Measurements from ENCODE around the gene SPAG5.
"Not testable (repeated sequence)": the region's sequence is repeated elsewhere in the genome, so short reads cannot be mapped to it uniquely, and the experiment has no call there.

The SPAG5 gene

DNA sequence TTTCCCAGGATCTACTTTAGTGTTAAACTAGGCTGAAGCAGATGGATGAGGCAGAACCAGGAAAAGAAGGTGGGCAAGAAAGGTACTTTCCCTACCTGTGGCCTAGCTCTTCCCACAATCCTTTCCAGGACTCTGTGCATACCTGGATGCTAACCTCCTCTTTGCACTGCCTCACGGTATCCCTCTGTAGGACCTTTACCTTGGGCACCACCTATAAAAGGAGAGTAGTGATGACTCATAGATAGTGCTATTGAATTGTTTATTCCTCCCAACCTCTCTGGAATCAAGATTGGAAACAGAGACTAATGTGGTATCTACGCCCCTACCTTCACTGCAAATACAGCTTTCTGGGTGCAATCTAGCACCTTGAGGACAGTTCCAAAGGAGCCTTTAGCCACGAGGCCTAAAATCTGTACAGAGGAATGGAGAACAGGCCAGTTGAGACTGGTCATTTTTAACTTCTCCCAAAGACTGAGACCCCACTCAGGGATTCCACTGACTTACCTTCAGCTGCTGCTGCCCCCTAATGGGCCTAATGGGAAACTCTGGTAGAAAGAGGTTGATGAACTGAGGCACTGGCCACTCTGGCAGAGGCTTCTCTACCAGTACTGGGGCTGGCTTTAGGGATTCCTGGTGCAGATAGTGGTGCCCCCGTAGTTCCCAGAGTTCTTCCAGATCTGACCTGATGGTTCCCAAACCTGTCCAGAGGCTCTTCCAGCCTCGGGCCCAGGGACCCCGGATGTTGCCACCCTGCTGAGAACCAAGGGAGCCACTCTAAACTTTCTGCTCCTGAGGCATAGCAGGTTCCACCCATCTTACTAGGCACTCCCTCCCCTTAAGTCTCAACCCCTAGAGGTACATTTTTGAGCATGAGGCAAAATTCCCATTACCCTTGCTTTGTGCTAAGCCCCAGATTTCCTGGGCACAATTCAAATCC lies 14.4 kb upstream of the SPAG5 start:
- DNase-seq (ENCODE audit: low spot score), result peak; percentile 19

DNA sequence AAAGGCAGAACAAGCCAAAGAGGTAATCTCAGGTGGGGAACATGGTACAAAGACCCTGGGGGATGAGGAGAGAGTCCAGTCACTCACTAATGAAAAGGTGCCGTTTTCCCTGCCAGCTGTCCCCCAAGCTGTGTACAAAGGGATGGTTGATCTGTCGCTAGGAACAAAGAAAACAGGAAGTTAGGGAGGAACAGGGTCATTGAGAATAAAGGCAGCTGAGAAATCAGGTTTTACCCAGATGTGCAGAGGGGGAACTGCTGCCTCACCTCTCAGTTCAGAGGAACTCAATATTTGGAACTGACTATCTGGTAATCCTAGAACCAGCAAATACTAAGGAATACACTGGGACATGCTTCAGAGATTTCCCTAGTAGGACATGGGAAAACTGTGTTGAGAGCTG lies 13.7 kb upstream of the SPAG5 start:
- no peak for DNase-seq (ENCODE audit: low spot score)

DNA sequence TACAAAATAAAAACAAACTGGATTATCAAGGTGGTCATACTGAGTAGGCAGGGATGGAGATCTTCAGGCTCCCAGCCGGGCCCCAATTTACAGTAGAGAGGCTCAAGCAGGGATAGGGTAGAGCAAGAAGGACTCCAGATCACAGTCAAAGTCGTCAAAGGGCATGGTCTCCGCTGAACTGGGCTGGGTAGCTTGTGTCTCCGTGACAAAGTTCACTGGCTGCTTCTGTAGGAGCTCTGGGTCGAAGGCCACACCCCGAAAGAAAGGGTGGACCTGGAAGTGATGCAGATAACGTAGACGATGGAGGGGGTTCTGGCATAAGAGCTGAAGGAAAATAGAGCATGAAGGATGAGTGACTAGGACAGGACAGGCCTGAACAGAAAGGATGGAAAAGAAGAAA lies 11.6 kb upstream of the SPAG5 start:
- no peak for DNase-seq (ENCODE audit: low spot score)

DNA sequence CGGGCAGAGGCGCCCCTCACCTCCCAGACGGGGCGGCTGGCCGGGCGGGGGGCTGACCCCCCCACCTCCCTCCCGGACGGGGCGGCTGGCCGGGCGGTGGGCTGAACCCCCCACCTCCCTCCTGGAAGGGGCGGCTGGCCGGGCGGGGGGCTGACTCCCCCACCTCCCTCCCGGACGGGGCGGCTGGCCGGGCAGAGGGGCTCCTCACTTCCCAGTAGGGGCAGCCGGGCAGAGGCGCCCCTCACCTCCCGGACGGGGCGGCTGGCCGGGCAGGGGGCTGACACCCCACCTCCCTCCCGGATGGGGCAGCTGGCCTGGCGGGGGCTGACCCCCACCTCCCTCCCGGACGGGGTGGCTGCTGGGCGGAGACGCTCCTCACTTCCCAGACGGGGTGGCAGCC lies 5.2 kb upstream of the SPAG5 start:
- DNase-seq (ENCODE audit: low spot score), result not testable (repeated sequence)

DNA sequence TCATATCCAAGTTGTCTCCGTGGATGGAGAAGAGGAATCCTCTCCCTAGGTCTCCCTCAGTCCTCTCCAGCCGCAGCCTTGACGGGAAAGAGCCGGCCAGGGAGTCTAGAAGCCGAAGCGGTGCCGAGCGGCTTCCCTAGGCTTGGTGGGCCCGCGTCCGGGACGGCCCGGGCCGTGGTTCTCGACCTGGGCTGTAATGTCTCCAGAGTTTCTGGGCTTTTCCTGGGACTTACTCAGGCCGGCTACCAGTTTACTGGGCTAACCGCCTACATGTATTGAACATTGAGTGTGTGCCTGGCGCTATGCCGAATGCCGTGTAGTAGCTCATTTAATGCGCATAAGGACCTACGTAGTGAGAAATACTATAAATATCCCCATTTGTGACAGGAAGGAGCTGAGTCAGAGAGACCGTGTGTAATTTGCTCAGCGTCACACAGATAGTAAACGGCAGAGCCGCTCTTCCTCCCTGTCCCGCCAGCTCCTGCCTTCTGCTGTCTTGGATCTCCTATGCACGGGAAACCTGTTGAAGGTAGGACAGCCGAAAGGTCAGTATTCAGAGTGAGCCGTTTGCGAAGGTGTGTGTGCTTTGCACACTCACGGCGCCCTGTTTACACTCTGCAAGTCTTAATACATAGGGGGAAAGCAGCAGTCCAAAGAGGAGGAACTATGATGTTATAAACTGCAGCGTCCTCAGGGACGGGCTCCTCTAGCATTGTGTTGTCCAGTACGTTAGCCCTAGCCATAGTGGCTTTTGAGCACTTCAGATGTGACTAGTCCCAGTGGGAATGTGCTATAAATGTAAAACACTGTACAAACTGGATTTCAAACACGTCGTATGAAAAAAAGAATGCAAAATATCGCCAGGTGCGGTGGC lies 723 bp upstream of the SPAG5 start:
- peak; percentile 84 for DNase-seq (ENCODE audit: low spot score)

DNA sequence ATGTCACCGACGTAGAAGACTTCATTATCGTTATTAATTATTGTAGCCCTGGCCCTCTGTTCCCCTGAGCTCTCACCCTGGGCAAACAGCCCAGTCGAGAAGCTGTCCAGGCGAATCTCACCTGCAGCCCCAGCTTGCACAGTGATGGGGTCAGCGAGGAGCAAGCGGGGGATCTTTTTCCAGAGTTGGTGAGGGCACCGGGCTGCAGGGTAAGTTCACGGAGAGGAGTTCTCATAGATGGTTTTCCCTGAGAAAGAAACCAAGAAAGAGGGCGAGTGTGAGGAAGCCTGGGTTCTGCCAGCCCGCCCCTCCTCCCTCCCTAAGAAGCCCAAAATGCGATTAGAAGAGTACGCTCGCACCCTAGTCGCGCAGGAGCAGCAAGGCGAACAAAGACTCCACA lies 436 bp downstream of the SPAG5 start:
- DNase-seq (ENCODE audit: low spot score), result no peak

DNA sequence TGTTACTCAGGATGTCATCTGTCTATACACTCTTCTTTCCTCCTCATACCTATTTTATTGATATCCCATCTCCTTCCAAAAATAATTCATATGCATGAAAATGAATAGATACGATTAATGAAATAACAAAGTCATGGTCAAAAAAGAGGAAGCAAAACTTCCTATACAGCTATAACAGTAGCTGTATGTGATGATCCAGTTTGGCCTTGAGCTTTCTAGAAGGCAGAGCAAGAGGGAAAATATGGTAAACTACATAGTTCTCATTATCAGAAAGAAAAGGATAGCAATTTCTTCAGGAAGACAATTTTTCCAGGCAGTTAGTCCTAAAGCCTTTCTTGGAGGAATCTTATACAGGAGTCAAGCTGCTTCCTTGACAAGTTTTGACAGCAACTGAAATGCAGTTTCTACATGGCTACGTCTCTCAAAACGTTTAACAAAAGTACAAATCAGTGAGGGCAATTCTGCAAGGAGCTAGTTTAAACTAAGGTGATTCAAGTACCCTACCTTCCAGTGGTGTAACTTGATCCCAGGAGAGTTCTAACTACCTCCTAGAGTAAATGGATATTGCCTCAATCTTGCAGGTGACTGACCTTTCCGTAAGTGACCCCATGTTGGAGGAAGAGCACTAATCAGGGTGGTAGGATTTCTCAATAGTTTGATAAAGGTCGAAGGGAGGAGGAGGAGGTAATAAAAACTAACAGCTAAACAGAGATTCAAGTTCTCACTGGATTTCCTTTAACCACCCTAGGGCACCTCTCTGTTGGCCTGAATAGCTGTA lies 1.0 kb downstream of the SPAG5 start:
- no peak for DNase-seq (ENCODE audit: low spot score)

DNA sequence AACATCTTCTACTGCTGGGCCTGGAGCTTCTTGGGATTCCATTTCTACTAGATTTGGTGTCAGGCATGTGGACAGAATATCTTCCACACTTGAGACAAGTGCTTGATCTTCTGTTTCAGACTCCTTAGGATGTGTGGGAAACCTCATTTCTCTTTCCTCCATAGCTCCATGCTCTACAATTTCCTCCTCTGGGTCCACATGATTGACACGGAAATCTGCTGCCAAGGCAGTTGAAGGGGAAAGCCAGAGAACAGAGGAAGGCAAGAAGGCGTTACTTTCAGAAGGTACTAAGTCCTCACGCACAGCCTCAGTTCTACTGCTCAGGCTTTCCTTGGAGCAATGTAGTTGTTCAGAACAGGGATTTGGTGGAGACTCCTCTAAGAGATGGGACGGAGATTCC lies 6.6 kb downstream of the SPAG5 start:
- DNase-seq (ENCODE audit: low spot score), result no peak

DNA sequence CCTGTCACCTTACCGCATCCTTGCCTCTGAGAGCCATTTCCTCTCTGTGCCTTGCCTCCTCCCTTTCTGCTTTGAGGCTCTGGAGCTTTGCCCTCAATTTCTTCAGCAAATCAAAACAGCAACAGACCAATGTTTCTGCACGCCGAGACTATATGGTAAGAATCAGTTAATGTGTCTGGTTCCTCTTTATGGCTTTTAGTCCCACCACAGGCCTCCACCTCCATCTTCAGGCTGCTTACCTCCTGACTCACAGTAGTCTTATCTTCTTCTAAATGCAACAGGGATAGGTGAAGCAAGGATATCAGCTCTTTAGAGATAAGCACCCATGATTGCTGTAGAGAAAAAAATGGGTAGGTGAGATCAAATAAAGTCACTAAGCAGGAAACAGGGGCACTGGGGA lies 13.0 kb downstream of the SPAG5 start:
- DNase-seq (ENCODE audit: low spot score), result no peak

DNA sequence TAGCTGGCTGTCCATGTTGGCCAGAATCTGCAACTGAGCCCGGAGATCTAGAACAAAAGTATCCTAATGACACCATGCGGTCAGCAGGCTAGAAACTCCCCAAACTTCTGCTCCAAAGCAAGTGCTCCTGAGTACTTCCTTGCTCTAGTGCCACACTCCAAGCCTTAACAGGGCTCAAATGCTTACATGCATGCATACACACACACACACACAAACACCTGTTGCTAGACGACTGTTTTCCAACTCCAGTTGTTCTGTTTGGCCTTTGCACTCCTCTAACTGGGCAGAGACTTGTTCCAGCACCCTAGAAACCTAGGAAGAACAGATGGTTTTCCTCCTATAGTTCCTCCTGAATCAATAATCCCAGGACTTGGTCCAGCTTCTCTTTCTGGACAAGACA lies 14.4 kb downstream of the SPAG5 start:
- no peak for DNase-seq (ENCODE audit: low spot score)

DNA sequence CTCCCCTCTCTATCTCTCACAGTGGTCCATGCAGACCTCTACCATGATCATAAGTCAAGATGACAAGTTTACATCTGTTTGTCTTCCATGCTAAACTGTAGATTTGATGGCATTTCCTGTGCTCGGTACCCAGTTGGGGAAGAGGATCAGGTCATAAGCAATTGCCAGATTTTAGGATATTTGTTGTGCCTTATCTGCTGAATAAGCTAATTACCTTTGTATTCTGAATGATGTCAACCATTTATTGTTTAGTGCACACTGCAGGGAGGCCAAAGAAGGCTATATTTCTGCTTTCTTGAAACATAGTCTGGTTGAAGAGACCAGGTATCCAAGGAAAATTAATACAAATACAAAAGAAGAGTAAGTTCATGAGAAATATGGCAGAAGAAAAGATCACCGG lies 16.3 kb downstream of the SPAG5 start:
- no peak for DNase-seq (ENCODE audit: low spot score)

DNA sequence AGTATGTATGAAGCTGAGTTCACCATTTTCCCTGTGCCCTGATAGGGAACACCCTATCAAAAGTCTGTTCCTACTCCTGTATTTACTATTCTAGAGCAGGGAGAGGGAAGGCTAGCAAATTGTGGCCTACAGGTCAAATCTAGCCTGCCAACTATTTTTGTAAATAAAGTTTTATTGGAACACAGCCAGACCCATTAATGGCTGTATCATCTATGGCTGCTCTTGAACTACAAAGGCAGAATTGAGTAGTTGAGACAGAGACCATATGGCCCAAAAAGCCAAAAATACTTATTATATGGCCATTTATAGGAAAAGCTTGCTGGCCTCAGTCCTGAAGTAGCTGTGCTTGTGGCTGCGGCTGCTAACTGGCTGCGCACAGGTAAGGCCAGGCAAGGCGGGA lies 17.9 kb downstream of the SPAG5 start:
- no peak for DNase-seq (ENCODE audit: low spot score)

DNA sequence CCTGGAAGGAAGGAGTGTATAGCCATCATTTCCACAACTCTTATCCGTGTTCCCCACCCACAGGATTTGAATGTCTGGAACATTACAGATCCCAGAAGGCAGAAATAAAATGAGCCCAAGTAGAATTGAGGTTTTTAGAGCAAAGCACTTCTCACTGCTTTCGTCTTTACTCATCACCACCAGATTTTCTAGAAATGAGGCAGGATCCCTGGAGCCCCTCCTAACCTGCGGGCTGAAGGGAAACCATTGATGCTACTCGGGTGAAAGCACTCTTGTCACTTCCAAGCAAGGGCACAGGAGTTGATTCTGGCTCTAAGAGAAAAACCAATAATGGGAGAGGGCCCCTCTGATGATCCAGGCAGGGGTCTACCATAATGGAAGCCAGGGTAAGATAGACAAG lies 19.3 kb downstream of the SPAG5 start:
- DNase-seq (ENCODE audit: low spot score), result no peak

DNA sequence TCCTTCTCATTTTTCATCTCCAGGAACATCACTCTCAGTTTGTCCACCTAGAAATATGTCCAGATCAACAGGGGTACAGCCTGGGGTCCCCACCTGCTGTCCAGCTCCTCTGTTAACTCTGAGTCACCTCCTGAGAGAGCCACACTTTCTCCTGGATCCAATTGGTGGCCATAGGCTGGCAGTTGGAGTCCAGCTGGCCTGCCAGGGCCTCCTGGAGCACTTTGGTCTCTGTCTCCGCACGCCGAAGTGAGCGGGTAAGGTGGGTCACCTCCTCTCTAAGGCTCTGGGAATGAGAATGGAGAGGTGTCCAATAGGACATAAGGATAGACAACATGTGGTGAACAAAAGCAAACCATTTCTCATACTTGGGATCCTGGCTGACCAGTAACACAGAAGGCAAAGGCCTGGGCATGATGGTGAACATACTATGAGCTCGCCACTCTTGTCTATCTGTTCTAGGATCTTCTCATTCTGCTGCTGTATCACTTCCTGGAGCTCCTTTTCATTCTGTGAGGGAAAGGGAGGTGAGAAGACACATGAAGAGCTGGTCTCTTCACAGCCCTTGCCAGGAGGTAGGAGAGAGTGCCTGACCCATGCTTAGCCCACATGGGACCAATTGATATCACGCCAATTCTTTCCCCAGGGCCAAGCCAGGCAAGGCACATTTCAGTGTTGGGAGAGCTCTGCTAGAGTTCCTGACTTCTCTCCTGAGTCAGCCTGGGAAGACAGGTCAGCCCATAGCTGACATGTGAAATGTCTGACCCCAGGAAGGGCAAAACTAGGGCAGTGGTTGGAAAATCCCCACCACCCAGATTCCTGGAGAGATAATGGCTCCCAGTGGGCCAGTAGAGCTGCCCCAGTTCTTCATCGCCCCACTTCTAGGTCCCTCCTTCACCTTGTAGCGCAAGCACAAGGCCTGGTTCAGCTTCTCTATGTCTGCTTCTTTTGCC lies 20.3 kb downstream of the SPAG5 start:
- no peak for DNase-seq (ENCODE audit: low spot score)

DNA sequence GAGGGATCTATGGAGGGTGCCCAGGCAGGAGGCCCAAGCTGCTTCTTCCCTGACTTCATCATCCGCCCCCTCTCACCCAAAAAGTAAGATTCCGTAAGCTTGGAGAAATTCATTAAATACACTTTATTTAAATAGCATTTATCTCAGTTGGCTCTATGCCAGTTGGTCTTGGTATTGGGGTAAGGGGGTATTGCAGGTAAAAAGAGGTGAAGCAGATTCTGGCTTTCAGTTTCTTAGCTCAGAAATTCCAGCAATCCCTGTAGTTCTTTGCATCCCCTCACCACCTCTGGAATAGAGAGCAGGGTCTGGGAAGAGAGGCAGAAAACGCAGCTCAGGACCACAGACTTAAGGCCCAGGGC lies 21.4 kb downstream of the SPAG5 start:
- DNase-seq (ENCODE audit: low spot score), result no peak

DNA sequence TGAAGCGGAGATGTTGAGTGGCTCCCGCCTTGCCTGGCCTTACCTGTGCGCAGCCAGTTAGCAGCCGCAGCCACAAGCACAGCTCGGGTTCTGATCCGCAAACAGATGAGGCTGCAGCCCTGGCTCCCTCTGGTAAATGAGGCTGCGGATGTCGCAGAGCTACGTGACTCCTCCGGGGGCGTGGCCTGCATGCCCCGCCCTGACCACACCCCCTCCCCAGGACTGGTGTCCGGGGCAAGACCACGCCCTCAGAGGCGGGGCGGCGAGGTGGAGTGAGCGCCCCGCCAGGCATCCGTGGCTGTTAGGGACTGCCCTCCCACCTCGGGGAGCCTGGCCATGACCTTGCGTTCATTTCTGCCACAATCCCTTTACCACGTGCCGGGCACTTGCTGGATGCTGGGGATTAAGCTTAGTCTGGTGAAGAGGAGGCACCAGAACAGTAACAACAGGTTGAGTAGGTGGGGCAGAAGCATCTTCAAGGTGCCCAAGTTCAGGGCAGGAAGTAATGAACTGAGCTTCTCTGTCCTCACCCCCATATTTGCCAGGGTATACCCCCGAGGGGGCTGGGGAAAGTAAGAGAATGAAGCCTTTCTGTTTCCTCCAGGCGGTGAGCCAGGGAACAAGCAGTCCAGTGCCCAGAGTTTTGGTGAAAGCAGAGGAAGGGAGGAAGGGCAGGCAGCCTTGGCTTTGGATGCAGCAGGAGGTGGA lies 21.9 kb downstream of the SPAG5 start, which contains the start of gene ALDOC:
Gene ALDOC, minus strand, starts transcription at position 138 of the 708 bp plus-strand sequence. CDS start 1,363 bp downstream, outside the sequence.
- peak; percentile 86 for DNase-seq (ENCODE audit: low spot score)

DNA sequence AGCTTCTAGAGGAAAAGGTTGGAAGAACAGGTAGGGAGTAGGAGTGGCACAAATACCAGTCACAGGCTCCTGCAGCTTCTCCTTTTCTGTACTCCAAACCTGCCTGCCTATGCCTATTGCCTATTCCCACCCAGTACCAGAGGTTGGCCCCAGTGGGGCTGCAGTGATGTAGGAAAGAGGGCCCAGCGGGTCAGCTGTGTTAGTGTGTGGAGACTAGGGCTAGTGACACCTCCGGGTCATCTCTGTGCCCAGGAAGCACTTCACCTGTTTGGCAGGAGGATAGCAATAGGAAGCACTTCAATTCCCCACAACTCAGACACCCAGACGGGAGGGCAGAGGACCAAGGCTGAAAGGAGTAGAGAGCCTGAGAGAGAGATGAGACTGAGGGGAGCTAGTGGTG lies 22.8 kb downstream of the SPAG5 start:
- not testable (repeated sequence) for DNase-seq (ENCODE audit: low spot score)

DNA sequence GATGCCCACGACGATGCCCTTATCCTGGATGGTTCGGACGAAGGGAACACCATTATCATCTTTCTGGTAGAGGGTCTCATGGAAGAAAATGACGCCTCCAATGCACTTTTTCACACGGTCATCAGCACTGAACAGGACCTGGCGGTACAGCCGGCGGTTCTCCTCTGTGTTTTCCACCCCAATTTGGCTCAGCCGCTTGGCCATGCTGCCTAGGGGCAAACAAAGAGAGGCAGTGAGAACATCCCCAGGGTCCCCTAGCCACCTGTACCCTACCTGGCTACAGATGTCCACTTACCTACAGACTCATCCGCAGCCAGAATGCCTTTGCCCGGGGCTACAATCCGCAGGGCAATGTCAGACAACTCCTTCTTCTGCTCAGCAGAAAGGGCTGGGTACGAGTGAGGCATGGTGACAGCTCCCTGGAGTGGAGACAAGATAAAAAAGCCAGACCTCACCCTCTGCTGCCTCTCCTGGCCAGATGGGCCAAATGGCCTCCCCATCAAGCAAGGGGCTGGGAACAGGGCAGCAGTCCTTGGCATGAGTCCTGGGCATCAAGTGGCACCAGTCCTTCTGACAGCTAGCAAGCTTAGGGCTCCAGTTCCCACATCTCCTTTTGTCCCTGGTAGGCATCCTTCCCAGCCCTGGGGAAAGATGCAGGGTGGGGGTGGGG lies 23.6 kb downstream of the SPAG5 start:
- DNase-seq (ENCODE audit: low spot score), result no peak

DNA sequence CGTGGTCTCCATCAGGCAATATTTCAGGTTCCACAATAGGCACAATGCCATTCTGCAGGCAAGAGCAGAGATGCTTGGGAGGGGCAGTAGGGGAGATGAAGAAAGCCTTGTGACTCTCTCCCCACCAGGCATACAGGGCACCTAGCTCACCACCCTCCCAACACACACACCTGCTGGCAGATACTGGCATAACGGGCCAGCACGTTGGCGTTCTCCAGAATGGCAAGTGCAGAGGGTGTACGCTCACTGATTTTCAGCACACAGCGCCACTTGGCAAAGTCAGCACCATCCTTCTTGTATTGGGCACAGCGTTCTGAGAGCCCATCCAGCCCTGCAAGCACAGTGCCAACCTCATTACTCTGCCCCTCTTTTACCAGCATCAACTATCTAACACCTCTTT lies 24.3 kb downstream of the SPAG5 start:
- no peak for DNase-seq (ENCODE audit: low spot score)

DNA sequence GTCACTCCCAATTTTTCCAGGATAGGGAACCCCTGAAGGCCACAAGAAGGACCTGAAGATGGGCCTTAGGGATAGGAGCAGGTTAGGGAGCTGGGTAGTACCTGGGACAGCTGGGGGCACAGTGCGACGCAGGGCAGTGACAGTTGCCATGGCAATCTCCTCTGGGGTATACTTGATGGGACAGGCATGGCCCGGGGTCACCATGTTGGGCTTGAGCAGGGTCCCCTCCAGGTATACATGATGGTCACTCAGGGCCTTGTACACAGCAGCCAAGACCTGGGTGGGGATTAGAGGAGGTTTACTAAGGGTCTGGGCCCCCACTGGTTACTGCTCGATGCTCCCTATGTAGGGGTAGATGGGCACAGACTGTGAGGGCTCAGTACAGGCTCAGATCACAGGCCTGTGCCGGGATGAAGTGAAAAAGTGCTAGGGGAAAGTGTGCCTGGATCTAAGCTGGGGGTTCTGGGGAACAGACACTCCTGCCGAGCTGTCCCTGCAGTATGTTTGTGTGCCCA lies 24.8 kb downstream of the SPAG5 start:
- DNase-seq (ENCODE audit: low spot score), result no peak

All from kidney tubule cell (primary cell).